ENCODE results near the gene POLR2L. TPM values are rescaled to one million over a fixed set of nuclear protein-coding genes. Genes with fewer than 3 reads are reported as not detected.

POLR2L gene
- total RNA-seq, 1 donor from 2014 or later: 142 TPM

DNA sequence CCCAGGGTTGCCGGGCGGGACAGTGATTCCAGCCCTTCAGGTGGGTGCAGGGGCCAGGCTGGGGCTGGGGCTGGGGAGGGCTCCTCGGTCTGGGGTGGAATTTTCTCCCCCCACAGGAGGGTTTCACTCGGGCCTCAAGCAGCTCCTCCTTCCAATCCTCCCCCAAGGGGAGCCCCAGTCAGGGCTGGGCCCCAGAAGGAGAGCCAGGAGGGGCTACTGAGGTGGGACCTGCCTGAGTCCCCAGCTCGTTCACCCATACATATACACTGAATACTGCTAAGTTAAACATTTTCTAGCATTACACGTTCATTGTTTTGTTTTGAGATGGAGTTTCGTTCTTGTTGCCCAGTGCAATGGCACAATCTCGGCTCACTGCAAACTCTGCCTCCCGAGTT is 16.1 kb downstream of the POLR2L start:
- TF ChIP-seq, protein P1, sequence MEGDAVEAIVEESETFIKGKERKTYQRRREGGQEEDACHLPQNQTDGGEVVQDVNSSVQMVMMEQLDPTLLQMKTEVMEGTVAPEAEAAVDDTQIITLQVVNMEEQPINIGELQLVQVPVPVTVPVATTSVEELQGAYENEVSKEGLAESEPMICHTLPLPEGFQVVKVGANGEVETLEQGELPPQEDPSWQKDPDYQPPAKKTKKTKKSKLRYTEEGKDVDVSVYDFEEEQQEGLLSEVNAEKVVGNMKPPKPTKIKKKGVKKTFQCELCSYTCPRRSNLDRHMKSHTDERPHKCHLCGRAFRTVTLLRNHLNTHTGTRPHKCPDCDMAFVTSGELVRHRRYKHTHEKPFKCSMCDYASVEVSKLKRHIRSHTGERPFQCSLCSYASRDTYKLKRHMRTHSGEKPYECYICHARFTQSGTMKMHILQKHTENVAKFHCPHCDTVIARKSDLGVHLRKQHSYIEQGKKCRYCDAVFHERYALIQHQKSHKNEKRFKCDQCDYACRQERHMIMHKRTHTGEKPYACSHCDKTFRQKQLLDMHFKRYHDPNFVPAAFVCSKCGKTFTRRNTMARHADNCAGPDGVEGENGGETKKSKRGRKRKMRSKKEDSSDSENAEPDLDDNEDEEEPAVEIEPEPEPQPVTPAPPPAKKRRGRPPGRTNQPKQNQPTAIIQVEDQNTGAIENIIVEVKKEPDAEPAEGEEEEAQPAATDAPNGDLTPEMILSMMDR (IDR thresholded peaks at IDR 0.05): no peak
- no peak for DNase-seq (ENCODE audit: low spot score)
- Mint-ChIP-seq H3K9me3 (ENCODE audit: low read depth) (no peaks in the 10 kb centered on the region), H3K27me3 (ENCODE audit: low read depth) (no peaks in the 10 kb centered on the region), H3K4me1 (ENCODE audit: low read depth) (peaks cover 44% of the 10 kb centered on the region), H3K36me3 (ENCODE audit: low read depth) (peaks cover 6% of the 10 kb centered on the region), H3K27ac (ENCODE audit: unreplicated experiment) (no peak overlapping the region), H3K4me3 (ENCODE audit: unreplicated experiment) (peak overlapping the region; percentile 36)

DNA sequence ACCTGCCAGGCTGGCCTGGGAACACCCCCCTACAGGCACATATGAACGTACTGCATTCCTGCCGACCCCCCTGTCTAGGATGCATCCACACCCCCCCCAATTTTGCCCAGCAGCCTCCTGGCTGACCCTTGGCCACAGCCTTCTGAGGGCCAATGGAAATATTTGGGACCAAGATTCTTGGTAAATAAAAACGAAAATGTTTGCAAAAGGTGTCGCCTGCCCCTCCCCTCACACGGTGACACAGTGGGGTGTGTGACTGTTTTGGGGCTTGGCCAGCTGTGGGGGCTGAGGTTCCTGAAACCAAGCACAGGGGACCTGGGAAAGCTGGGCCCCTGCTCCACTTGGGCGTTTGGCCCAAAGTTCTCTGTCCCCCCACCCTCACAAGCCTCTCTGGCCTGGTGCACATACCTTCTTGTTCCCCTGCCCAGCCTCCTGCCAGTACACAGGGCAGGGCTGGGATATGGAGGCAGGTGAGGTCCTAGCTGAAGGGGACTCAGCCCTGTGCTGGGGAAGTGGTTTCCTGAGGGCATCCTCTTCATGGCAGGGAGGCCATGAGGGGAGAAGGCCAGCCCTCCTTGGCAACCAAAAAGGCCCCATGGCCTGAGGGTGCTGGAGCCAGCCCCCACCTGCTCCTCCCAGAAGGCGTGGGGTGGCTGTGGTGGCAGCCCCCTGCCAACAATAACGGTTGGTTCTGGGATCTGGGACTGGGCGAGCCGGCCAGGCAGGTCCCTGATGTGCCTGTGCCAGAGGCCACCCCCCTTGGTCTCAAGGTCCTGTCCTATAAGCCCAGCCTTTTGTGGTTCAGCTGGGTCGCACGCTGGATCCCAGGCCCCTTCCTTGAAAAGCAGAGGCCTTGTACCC is 16.7 kb downstream of the POLR2L start:
- DNase-seq (ENCODE audit: low spot score): no peak
- TF ChIP-seq, protein P1 (IDR thresholded peaks at IDR 0.05): no peak
- H3K36me3 Mint-ChIP-seq (ENCODE audit: low read depth): peaks cover 6% of the 10 kb centered on the region
- no peaks in the 10 kb centered on the region for H3K27me3 Mint-ChIP-seq (ENCODE audit: low read depth)
- no peak overlapping the region for H3K27ac Mint-ChIP-seq (ENCODE audit: unreplicated experiment)
- H3K4me3 Mint-ChIP-seq (ENCODE audit: unreplicated experiment): no peak overlapping the region
- peaks cover 47% of the 10 kb centered on the region for H3K4me1 Mint-ChIP-seq (ENCODE audit: low read depth)
- no peaks in the 10 kb centered on the region for H3K9me3 Mint-ChIP-seq (ENCODE audit: low read depth)

DNA sequence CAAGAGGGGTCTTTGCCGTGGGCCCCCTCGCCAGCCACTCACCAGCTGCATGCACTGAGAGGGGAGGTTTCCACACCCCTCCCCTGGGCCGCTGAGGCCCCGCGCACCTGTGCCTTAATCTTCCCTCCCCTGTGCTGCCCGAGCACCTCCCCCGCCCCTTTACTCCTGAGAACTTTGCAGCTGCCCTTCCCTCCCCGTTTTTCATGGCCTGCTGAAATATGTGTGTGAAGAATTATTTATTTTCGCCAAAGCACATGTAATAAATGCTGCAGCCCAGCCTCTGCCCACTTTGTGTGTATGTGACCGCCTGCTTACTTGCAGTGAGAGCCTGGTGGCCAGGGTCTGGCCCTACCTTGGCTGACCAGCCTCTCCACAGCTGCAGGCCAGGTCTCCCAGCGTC is 17.4 kb downstream of the POLR2L start:
- H3K36me3 Mint-ChIP-seq (ENCODE audit: low read depth): peaks cover 6% of the 10 kb centered on the region
- H3K4me1 Mint-ChIP-seq (ENCODE audit: low read depth): peaks cover 45% of the 10 kb centered on the region
- H3K4me3 Mint-ChIP-seq (ENCODE audit: unreplicated experiment): no peak overlapping the region
- TF ChIP-seq, protein P1 (IDR thresholded peaks at IDR 0.05): no peak
- no peak overlapping the region for H3K27ac Mint-ChIP-seq (ENCODE audit: unreplicated experiment)
- H3K27me3 Mint-ChIP-seq (ENCODE audit: low read depth): no peaks in the 10 kb centered on the region
- no peaks in the 10 kb centered on the region for H3K9me3 Mint-ChIP-seq (ENCODE audit: low read depth)
- no peak for DNase-seq (ENCODE audit: low spot score)

DNA sequence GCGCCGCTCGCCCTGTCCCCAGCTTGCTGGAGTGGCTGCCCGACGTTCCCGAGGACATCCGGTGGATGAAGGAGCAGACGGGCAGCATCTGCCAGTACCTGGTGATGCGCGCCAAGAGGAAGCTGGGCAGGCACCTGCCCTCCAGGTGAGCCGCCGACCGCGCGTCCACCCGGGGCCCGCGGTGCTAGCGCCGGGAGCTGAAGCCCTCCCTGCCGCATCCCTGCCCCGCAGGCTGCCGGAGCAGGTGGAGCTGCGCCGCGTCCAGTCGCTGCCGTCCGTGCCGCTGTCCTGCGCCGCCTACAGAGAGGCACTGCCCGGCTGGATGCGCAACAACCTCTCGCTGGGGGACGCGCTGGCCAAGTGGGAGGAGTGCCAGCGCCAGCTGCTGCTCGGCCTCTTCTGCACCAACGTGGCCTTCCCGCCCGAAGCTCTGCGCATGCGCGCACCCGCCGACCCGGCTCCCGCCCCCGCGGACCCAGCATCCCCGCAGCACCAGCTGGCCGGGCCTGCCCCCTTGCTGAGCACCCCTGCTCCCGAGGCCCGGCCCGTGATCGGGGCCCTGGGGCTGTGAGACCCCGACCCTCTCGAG is 17.9 kb downstream of the POLR2L start:
- Mint-ChIP-seq H3K27ac (ENCODE audit: unreplicated experiment) (no peak overlapping the region), H3K4me3 (ENCODE audit: unreplicated experiment) (no peak overlapping the region), H3K36me3 (ENCODE audit: low read depth) (peaks cover 6% of the 10 kb centered on the region), H3K9me3 (ENCODE audit: low read depth) (no peaks in the 10 kb centered on the region), H3K27me3 (ENCODE audit: low read depth) (no peaks in the 10 kb centered on the region), H3K4me1 (ENCODE audit: low read depth) (peaks cover 40% of the 10 kb centered on the region)
- no peak for DNase-seq (ENCODE audit: low spot score)
- TF ChIP-seq, protein P1 (IDR thresholded peaks at IDR 0.05): no peak

DNA sequence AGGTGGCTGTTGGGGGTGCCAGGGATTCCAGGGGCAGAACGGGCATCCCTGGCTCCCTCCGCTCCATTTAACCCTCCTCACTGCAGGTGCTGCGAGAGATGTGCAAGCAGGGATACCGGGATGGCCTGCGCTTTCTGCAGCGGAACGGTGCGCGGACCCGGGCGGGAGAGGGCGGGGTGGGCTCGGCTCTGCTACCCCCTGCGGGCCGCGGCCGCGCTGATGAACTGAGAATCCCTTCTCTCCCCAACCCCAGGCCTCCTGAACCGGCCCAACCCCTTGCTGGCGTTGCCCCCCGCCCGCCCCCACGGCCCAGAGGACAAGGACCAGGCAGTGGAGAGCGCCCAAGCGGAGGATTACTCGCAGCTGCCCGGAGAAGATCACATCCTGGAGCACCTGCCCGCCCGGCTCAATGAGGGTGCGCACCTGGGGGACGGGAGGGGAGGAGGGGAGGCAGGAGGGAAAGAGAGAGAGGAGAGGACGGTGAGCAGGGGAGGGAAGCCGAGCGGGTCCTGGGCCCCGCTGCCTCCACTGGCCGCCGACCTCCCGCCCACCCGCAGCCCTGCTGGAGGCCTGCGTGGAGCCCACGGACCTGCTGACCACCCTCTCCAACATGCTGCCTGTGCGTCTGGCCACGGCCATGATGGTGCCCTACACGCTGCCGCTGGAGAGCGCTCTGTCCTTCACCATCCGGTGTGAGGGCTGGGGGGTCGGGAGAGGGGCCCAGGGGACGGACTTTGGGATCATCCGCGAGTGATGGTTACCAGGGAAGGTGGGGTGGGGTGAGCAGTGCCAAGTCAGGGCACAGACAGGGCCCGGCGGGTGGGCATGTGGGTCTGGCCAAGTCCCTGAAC is 18.7 kb downstream of the POLR2L start:
- Mint-ChIP-seq H3K36me3 (ENCODE audit: low read depth) (peaks cover 6% of the 10 kb centered on the region), H3K9me3 (ENCODE audit: low read depth) (no peaks in the 10 kb centered on the region), H3K27me3 (ENCODE audit: low read depth) (no peaks in the 10 kb centered on the region), H3K4me1 (ENCODE audit: low read depth) (peaks cover 33% of the 10 kb centered on the region), H3K4me3 (ENCODE audit: unreplicated experiment) (no peak overlapping the region), H3K27ac (ENCODE audit: unreplicated experiment) (no peak overlapping the region)
- TF ChIP-seq, protein P1 (IDR thresholded peaks at IDR 0.05): no peak
- DNase-seq (ENCODE audit: low spot score): no peak

Measured in chondrocyte (in vitro differentiated cells).